BE2C (cell line): Measurements from ENCODE around the gene IRF9.

ENCODE experiments used
- DNase-seq: peaks from one replicate; pipeline ENCODE4 v3.0.0-alpha.2; 2020
- H3K27me3 ChIP-seq: fragments of 250-450 bp; sonication (Bioruptor Pico); 2 replicates; pipeline ENCODE4 v1.5.1; 2020; ENCODE audit warnings: mild to moderate bottlenecking
- H3K36me3 ChIP-seq: fragments of 250-450 bp; sonication (Bioruptor Pico); 2 replicates; pipeline ENCODE4 v1.5.1; 2020; ENCODE audit warnings: mild to moderate bottlenecking
- H3K4me1 ChIP-seq: fragments of 250-450 bp; sonication (Bioruptor Pico); 2 replicates; pipeline ENCODE4 v1.5.1; 2020
- H3K4me3 ChIP-seq: 2 replicates; pipeline ENCODE4 v1.5.1; 2011; ENCODE audit warnings: low read depth, low read length
- H3K9me3 ChIP-seq: fragments of 250-450 bp; sonication (Bioruptor Pico); 2 replicates; pipeline ENCODE4 v1.5.1; 2020
- TF ChIP-seq, protein P1 (sequence below): IDR thresholded peaks from 2 replicates; pipeline ENCODE4 v1.5.1; 2012; ENCODE audit warnings: mild to moderate bottlenecking, low read depth, low read length

Gene IRF9

DNA sequence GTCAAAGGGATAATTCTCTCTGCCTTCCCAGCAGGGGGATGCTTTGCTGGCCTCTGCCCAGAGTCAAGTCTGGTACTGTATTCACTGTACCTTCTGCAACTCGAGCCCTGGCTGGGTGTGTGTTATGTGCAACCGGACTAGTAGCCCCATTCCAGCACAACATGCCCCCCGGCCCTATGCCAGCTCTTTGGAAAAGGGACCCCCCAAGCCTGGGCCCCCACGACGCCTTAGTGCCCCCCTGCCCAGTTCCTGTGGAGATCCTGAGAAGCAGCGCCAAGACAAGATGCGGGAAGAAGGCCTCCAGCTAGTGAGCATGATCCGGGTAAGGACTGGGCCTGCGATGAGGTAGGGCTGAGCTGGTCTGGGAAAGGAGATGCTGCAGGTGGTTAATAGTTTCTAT lies 10.5 kb upstream of the IRF9 start:
- peaks cover 52% of the 10 kb centered on the region for H3K36me3 ChIP-seq
- no peaks in the 10 kb centered on the region for H3K9me3 ChIP-seq
- TF ChIP-seq, protein P1, sequence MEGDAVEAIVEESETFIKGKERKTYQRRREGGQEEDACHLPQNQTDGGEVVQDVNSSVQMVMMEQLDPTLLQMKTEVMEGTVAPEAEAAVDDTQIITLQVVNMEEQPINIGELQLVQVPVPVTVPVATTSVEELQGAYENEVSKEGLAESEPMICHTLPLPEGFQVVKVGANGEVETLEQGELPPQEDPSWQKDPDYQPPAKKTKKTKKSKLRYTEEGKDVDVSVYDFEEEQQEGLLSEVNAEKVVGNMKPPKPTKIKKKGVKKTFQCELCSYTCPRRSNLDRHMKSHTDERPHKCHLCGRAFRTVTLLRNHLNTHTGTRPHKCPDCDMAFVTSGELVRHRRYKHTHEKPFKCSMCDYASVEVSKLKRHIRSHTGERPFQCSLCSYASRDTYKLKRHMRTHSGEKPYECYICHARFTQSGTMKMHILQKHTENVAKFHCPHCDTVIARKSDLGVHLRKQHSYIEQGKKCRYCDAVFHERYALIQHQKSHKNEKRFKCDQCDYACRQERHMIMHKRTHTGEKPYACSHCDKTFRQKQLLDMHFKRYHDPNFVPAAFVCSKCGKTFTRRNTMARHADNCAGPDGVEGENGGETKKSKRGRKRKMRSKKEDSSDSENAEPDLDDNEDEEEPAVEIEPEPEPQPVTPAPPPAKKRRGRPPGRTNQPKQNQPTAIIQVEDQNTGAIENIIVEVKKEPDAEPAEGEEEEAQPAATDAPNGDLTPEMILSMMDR = no peak
- no peak overlapping the region for H3K4me3 ChIP-seq
- H3K4me1 ChIP-seq = no peaks in the 10 kb centered on the region
- DNase-seq = no peak
- H3K27me3 ChIP-seq = no peaks in the 10 kb centered on the region

DNA sequence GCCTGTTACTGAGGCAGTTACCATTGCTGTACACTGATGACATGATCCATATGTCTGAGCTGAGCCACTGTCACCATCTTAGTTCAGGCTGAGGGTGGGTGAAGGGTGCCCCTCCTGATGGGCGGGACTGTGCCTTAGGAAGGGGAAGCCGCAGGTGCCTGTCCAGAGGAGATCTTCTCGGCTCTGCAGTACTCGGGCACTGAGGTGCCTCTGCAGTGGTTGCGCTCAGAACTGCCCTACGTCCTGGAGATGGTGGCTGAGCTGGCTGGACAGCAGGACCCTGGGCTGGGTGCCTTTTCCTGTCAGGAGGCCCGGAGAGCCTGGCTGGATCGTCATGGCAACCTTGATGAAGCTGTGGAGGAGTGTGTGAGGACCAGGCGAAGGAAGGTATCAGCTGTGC lies 10.1 kb upstream of the IRF9 start:
- Histone ChIP-seq H3K9me3 (no peaks in the 10 kb centered on the region), H3K27me3 (no peaks in the 10 kb centered on the region), H3K4me3 (no peak overlapping the region), H3K36me3 (peaks cover 56% of the 10 kb centered on the region), H3K4me1 (no peaks in the 10 kb centered on the region)
- TF ChIP-seq, protein P1 = no peak
- DNase-seq = no peak

DNA sequence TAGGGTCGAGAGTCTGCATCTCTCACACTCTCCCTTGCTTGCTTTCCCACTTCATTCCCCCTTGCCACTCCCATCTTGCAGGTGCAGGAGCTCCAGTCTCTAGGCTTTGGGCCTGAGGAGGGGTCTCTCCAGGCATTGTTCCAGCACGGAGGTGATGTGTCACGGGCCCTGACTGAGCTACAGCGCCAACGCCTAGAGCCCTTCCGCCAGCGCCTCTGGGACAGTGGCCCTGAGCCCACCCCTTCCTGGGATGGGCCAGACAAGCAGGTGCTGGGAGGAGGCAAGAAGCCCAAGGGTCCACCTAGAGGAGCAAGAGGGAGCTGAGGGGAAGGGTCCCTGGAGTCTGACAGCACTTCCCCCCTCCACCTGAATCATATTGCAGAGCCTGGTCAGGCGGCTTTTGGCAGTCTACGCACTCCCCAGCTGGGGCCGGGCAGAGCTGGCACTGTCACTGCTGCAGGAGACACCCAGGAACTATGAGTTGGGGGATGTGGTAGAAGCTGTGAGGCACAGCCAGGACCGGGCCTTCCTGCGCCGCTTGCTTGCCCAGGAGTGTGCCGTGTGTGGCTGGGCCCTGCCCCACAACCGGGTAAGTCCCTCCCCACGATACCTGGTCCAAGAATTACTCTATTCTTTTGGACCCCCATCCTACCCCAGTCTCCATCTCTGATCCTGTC lies 9.5 kb upstream of the IRF9 start:
- Histone ChIP-seq H3K4me3 (no peak overlapping the region), H3K36me3 (peaks cover 59% of the 10 kb centered on the region), H3K27me3 (no peaks in the 10 kb centered on the region), H3K4me1 (no peaks in the 10 kb centered on the region), H3K9me3 (no peaks in the 10 kb centered on the region)
- DNase-seq = no peak
- TF ChIP-seq, protein P1 = no peak

DNA sequence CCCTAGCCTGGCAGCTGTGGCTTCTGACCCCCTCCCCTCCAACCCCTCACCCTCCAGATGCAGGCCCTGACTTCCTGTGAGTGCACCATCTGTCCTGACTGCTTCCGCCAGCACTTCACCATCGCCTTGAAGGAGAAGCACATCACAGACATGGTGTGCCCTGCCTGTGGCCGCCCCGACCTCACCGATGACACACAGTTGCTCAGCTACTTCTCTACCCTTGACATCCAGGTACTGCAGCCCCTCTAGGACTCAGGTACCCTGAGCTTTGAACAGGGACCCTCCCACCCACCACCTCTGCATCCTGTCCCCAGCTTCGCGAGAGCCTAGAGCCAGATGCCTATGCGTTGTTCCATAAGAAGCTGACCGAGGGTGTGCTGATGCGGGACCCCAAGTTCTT lies 6.0 kb upstream of the IRF9 start:
- H3K36me3 ChIP-seq = peaks cover 66% of the 10 kb centered on the region
- H3K9me3 ChIP-seq = no peaks in the 10 kb centered on the region
- H3K4me1 ChIP-seq = no peaks in the 10 kb centered on the region
- no peak for DNase-seq
- no peaks in the 10 kb centered on the region for H3K27me3 ChIP-seq
- TF ChIP-seq, protein P1 = no peak
- H3K4me3 ChIP-seq = no peak overlapping the region

DNA sequence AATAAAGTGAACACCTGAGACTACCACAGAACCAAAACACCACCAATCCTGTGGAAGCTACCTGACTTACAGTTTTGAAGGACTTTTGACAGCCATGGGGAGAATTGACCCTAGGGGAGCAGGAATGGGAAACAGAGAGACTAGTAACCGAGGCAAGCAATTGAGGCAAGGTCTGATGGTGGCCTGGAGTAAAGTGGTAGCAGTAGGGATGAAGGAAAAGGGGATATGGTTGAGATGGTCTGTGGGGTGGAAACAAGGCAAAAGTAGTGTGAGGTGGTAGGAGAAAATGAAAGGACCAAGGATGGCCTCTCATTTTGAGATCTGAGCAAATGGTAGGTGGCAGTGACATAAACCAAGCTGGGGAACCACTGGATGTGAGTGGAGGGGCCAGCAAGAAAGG lies 4.2 kb upstream of the IRF9 start:
- peaks cover 51% of the 10 kb centered on the region for H3K36me3 ChIP-seq
- TF ChIP-seq, protein P1 = no peak

DNA sequence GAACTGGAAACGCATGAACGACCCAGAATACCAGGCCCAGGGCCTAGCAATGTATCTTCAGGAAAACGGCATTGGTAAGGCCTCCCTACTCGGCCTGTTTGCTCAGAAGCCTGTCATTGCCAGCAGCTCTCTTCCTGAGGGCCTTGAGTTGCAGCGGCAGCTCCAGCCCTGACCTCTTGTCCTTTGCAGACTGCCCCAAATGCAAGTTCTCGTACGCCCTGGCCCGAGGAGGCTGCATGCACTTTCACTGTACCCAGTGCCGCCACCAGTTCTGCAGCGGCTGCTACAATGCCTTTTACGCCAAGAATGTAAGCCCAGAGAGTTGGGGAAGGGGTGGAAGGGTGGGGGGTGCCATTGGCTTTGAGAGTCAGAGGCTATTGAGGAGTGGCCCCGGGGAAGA lies 3.7 kb upstream of the IRF9 start:
- no peak for DNase-seq
- no peaks in the 10 kb centered on the region for H3K27me3 ChIP-seq
- peaks cover 8% of the 10 kb centered on the region for H3K4me1 ChIP-seq
- no peak overlapping the region for H3K4me3 ChIP-seq
- peaks cover 47% of the 10 kb centered on the region for H3K36me3 ChIP-seq
- TF ChIP-seq, protein P1 = no peak
- no peaks in the 10 kb centered on the region for H3K9me3 ChIP-seq

More for the DNA sequence above, 4.2 kb upstream of the IRF9 start:
- H3K9me3 ChIP-seq = no peaks in the 10 kb centered on the region
- DNase-seq = no peak
- no peaks in the 10 kb centered on the region for H3K27me3 ChIP-seq
- no peak overlapping the region for H3K4me3 ChIP-seq
- peaks cover 8% of the 10 kb centered on the region for H3K4me1 ChIP-seq
